Effector memory CD8-positive, alpha-beta T cell (primary cell): ENCODE measurements around the gene BLOC1S4.

Source experiments
- ATAC-seq: fragments of 150-1000 bp; cut with Tn5 transposase; replicated peaks from 2 replicates; pipeline ENCODE4 v1.10.0; 2021; ENCODE audit warnings: mild to moderate bottlenecking, moderate library complexity
- DNase-seq, 3 experiments: peaks; one replicate each; pipeline ENCODE4 v3.0.0; 2021
- H3K27ac Mint-ChIP-seq, 2 donors: one replicate each; pipeline ENCODE4 v1.8.0; 2022; ENCODE audit warnings: mild to moderate bottlenecking in 2 of 2, mixed read lengths in 2 of 2, moderate library complexity in 2 of 2
- H3K27me3 Mint-ChIP-seq, 2 donors: one replicate each; pipeline ENCODE4 v1.8.0; 2022; ENCODE audit warnings: mixed read lengths in 2 of 2
- H3K36me3 Mint-ChIP-seq: one replicate; pipeline ENCODE4 v1.8.0; 2022; ENCODE audit warnings: mild to moderate bottlenecking, moderate library complexity, mixed read lengths; ENCODE audit not compliant: insufficient read depth
- H3K4me1 Mint-ChIP-seq, 2 donors: one replicate each; pipeline ENCODE4 v1.8.0; 2022; ENCODE audit warnings: low read depth in 2 of 2, mixed read lengths in 2 of 2
- H3K4me3 Mint-ChIP-seq, 2 donors: one replicate each; pipeline ENCODE4 v1.8.0; 2022; ENCODE audit warnings: mild to moderate bottlenecking in 2 of 2, mixed read lengths in 2 of 2, moderate library complexity in 2 of 2
- H3K9me3 Mint-ChIP-seq, 2 donors: one replicate each; pipeline ENCODE4 v1.8.0; 2022; ENCODE audit warnings: mixed read lengths in 2 of 2

BLOC1S4 gene

DNA sequence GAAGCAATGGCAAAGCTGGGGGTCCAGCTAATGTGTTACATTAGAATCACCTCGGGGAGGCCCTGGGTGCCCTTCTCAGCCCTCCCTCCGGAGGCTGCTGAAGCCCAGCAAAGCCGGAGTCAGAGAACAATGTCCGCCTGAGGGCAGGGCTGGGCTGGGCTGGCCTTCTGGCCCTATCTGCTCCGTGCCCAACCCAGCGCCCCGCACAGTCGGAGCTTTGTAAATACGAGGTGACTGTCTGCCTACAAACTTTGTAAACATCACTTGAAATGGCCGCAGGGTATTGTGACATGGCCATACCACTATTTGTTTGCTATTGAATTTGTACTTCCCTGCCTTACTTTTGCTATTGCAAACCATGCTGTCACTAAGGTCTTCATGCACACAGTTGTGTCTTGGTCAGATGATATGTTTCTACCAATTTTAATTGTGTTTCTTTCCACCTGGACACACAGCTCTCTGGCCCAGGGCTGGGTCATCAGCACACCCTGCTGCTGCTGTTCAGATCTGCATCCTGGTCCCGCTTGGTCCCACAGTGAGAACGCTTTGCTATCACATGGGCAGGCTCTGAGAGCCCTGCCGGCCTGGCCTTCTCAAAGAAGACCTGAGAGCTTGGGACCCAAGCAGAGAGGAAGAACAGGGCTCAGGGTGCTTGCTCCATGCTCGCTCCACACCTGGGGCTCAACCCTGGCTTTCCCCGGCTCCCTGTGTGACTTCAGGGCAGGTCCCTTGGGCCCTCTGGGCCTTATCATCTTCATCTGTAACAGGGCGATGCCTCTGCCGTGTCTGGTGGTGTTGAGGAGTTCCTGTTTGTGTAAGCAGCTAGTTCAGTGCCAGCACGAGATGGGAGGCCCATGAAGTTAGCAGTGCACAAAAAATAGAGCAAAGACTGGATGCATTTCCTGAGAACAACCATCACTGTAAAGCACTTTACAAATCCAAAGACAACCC lies 20.0 kb upstream of the BLOC1S4 start:
- H3K4me1 Mint-ChIP-seq = peaks cover 69 to 73% of the 10 kb centered on the region in 2 donors
- no peaks in the 10 kb centered on the region for H3K9me3 Mint-ChIP-seq
- no peaks in the 10 kb centered on the region for H3K27me3 Mint-ChIP-seq
- DNase-seq (peak; percentile 47 to 59 (median 52)), ATAC-seq (peak; percentile 85)
- peak overlapping the region; percentile 66 to 68 for H3K4me3 Mint-ChIP-seq
- peaks cover 14% of the 10 kb centered on the region for H3K36me3 Mint-ChIP-seq
- peak overlapping the region; percentile 93 to 98 for H3K27ac Mint-ChIP-seq

GRCh38 chr4:6696611-6697010 lies 19.4 kb upstream of the BLOC1S4 start:
- peak; percentile 58 for ATAC-seq
- H3K4me3 Mint-ChIP-seq = peak overlapping the region; percentile 66 to 68
- H3K27ac Mint-ChIP-seq = peak overlapping the region; percentile 93 to 98

DNA sequence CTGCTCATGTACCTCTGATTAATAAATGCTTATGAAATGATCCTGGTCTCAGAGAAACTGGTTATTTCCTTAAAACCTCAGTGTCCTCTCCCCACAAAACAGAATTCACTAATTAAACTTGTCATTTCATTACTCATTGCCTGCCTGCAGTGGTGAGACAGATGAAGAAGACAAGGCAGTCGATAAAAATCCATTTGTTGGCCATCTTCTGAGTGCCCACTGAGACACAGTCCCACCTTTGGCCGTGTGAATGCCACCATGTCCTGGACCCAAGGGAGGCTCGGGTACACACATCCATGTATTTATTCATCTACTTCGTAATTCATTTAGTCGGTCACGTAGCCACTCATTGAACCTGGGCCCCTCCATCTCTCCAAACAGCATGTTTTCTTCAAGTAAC lies 18.8 kb upstream of the BLOC1S4 start:
- Mint-ChIP-seq H3K9me3 (no peaks in the 10 kb centered on the region), H3K27me3 (no peaks in the 10 kb centered on the region), H3K4me3 (peak overlapping the region; percentile 66 to 68), H3K36me3 (peaks cover 11% of the 10 kb centered on the region), H3K27ac (peak overlapping the region; percentile 93 to 98), H3K4me1 (peaks cover 65 to 68% of the 10 kb centered on the region in 2 donors)
- DNase-seq = no peak
- no peak for ATAC-seq

More at GRCh38 chr4:6696611-6697010, 19.4 kb upstream of the BLOC1S4 start:
- no peaks in the 10 kb centered on the region for H3K27me3 Mint-ChIP-seq
- H3K4me1 Mint-ChIP-seq = peaks cover 66 to 67% of the 10 kb centered on the region in 2 donors
- H3K36me3 Mint-ChIP-seq = peaks cover 11% of the 10 kb centered on the region
- no peaks in the 10 kb centered on the region for H3K9me3 Mint-ChIP-seq
- no peak for DNase-seq

DNA sequence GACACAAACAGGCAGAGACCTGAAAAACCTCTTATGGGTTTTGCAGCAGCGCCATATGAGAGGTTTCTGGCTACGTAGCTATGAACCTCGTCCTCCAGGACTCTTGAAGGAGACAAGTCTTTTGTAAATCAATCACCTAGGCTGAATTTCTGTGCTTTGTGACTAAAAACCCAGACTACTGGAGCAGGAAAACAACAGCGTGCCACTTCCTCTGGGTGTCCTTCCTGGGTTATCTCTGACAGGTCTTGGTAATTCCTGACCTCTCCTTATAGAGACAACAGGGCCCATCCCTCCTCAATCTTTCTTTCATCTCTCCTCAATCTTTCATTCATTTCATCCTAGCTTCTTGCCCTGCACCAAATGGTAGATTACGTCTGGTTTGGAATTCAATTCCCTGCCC lies 16.6 kb upstream of the BLOC1S4 start:
- no peaks in the 10 kb centered on the region for H3K9me3 Mint-ChIP-seq

DNA sequence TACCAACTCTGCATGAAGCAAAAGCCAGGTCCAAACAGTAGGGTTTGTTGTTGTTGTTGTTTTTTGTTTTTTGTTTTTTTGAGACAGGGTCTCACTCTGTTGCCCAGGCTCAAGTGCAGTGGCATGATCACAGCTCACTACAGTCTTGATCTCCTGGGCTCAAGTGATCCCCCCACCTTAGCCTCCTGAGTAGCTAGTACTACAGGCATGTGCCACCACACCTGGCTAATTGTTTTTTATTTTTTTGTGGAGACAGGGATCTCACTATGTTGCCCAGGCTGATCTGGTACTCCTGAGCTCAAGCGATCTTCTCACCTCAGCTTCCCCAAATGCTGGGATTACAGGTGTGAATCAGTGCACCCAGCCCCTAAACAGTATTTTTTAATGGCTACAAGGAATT lies 16.1 kb upstream of the BLOC1S4 start:
- DNase-seq (no peak), ATAC-seq (no peak)
- peak overlapping the region; percentile 11 to 26 for H3K4me3 Mint-ChIP-seq
- H3K27me3 Mint-ChIP-seq = no peaks in the 10 kb centered on the region
- peak overlapping the region; percentile 89 to 98 for H3K27ac Mint-ChIP-seq
- peaks cover 14% of the 10 kb centered on the region for H3K36me3 Mint-ChIP-seq
- H3K9me3 Mint-ChIP-seq = no peaks in the 10 kb centered on the region
- peaks cover 54 to 60% of the 10 kb centered on the region in 2 donors for H3K4me1 Mint-ChIP-seq

More for the DNA sequence above, 16.6 kb upstream of the BLOC1S4 start:
- Mint-ChIP-seq H3K36me3 (peaks cover 14% of the 10 kb centered on the region), H3K27me3 (no peaks in the 10 kb centered on the region), H3K4me3 (peak overlapping the region; percentile 11 to 55), H3K27ac (peak overlapping the region; percentile 89 to 98), H3K4me1 (peaks cover 54 to 60% of the 10 kb centered on the region in 2 donors)
- DNase-seq (no peak), ATAC-seq (no peak)

GRCh38 chr4:6701371-6701770 lies 14.6 kb upstream of the BLOC1S4 start:
- peaks cover 50 to 59% of the 10 kb centered on the region in 2 donors for H3K4me1 Mint-ChIP-seq
- H3K27ac Mint-ChIP-seq = peak overlapping the region in 1 of 2 donors; percentile 81
- no peaks in the 10 kb centered on the region for H3K27me3 Mint-ChIP-seq
- no peak overlapping the region for H3K4me3 Mint-ChIP-seq
- DNase-seq (peak in 2 of 3 experiments; percentile 25 to 33), ATAC-seq (no peak)
- peaks cover 13% of the 10 kb centered on the region for H3K36me3 Mint-ChIP-seq
- no peaks in the 10 kb centered on the region for H3K9me3 Mint-ChIP-seq

DNA sequence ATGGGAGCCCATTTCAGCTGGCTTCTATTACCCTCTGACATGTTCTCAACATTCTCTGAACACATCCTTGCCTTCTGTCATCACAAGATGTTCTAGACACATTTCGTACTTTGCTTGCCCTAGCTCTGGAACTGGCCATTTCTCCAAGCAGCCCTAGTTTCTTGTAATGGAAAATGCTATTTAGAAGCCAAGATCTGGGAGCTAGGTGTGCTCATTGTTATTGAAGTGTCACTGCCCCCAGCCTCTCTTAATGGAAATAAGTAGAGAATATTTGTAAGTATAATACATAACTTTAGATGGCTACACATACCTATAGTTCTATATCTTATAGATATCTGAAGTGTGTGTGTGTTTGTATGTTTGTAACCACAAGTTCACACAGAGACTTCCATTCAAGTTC lies 13.2 kb upstream of the BLOC1S4 start:
- no peaks in the 10 kb centered on the region for H3K27me3 Mint-ChIP-seq
- H3K4me3 Mint-ChIP-seq = no peak overlapping the region
- H3K9me3 Mint-ChIP-seq = no peaks in the 10 kb centered on the region
- peaks cover 51 to 61% of the 10 kb centered on the region in 2 donors for H3K4me1 Mint-ChIP-seq
- ATAC-seq = no peak
- H3K27ac Mint-ChIP-seq = no peak overlapping the region
- H3K36me3 Mint-ChIP-seq = peaks cover 23% of the 10 kb centered on the region
- no peak for DNase-seq

GRCh38 chr4:6703786-6704185 lies 12.2 kb upstream of the BLOC1S4 start:
- Mint-ChIP-seq H3K27me3 (no peaks in the 10 kb centered on the region), H3K4me3 (no peak overlapping the region), H3K4me1 (peaks cover 55 to 64% of the 10 kb centered on the region in 2 donors), H3K36me3 (peaks cover 33% of the 10 kb centered on the region), H3K9me3 (no peaks in the 10 kb centered on the region), H3K27ac (peak overlapping the region in 1 of 2 donors; percentile 6)
- no peak for ATAC-seq
- DNase-seq = no peak

DNA sequence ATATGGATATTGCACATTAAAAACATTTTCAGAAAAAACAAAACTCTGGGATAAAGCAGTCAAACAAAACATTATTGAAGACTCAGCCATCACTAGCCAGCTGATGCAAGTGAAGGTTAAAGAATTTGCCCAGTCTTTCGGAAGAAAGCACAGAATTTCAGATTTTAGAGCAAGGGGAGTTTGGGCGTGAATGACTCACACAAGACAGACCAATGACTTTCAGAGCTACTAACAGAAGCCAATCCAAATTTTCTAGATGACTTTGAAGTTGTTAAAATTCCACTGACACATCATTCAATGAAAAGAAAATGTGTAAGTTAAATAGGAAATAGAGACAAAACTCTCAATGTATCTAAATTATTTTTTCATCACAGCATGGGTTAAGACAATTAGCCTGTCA lies 10.3 kb upstream of the BLOC1S4 start:
- no peaks in the 10 kb centered on the region for H3K9me3 Mint-ChIP-seq
- peak overlapping the region in 1 of 2 donors; percentile 47 for H3K27ac Mint-ChIP-seq
- H3K27me3 Mint-ChIP-seq = no peaks in the 10 kb centered on the region
- peaks cover 42% of the 10 kb centered on the region for H3K36me3 Mint-ChIP-seq
- H3K4me3 Mint-ChIP-seq = peak overlapping the region in 1 of 2 donors; percentile 33
- H3K4me1 Mint-ChIP-seq = peaks cover 54 to 68% of the 10 kb centered on the region in 2 donors
- no peak for ATAC-seq
- no peak for DNase-seq

GRCh38 chr4:6706173-6706572 lies 9.8 kb upstream of the BLOC1S4 start:
- Mint-ChIP-seq H3K4me1 (peaks cover 55 to 71% of the 10 kb centered on the region in 2 donors), H3K27ac (peak overlapping the region in 1 of 2 donors; percentile 47), H3K4me3 (peak overlapping the region in 1 of 2 donors; percentile 99), H3K9me3 (no peaks in the 10 kb centered on the region), H3K27me3 (no peaks in the 10 kb centered on the region), H3K36me3 (peaks cover 40% of the 10 kb centered on the region)
- no peak for ATAC-seq
- DNase-seq = no peak

DNA sequence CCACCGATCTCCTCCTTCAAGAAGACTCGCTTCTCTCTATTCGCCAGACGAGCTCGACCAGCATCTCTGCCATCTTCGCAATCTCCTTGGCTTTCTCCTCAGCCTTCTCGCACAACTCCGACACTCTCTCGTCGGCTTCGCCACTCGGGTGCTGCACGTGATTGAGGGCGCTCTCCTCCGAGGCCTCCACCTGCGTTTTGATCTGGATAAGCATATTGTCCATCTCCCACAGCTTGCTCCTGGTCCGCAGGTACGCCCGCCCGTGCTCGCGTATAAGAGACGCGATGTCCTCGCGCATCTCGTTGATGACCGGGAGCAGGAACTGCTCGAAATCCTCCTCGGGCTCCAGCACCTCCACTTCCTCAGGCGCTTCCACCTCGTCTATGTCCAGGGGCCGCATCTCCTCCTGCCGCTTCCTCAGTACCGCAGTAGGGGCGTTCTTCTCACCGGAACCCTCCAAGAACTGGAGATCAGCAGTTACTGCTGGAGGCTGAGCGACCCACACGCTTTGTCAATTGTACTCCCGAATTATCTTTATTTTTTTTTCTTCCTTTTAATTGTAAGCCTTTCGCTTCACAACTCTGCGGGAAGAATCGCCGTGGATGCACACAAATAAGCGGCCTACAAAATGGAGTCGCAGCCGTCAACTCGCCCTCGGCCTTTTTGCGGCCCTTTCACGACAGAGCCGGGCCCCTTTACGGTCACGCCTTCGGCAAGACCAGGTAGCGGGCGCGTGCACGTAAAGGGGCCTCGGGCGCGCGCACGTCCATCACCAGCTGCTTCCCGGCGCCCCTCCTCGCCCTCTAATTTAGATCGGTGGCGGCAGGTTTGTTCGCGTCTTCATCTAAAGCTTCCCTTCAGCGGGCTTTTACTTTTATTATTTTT lies 6.5 kb upstream of the BLOC1S4 start, which contains the start of gene MRFAP1L1:
MRFAP1L1 (minus strand) TSS at position 636 of the 885 bp plus-strand sequence; CDS start at position 400, 236 bp downstream.
- Mint-ChIP-seq H3K27me3 (no peaks in the 10 kb centered on the region), H3K4me3 (peak within 1 kb of the TSS; percentile 90 to 99), H3K36me3 (peaks cover 37% of the 10 kb centered on the region), H3K27ac (peak within 1 kb of the TSS; percentile 98 to 99), H3K9me3 (no peaks in the 10 kb centered on the region), H3K4me1 (peaks cover 45 to 61% of the 10 kb centered on the region in 2 donors)
- DNase-seq (peak; percentile 96 to 97 (median 97)), ATAC-seq (peak; percentile 86)

- Mint-ChIP-seq H3K27me3 (no peaks in the 10 kb centered on the region), H3K4me3 (peak overlapping the region; percentile 90 to 99), H3K4me1 (peaks cover 38 to 53% of the 10 kb centered on the region in 2 donors), H3K36me3 (peaks cover 37% of the 10 kb centered on the region), H3K27ac (peak overlapping the region; percentile 98 to 99), H3K9me3 (no peaks in the 10 kb centered on the region)
- no peak for ATAC-seq
- no peak for DNase-seq
Measured at GRCh38 chr4:6710282-6710681, 5.7 kb upstream of the BLOC1S4 start.

DNA sequence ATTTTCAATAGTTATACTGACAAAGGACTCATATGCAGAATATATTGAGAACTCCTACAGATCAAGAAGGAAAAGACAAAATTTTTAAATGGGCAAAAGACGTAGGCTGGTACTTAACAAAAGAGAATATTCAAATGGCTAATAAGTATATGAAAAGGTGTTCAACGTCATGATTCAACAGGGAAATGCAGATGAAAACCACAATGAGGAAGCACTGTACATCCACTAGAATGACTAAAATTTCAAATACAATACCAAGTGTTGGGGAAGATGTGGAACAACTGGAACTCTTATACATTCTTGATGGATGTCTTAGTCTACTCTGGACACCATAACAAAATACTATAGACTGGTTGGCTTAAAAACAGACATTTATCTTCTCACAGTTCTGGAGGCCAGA lies 5.0 kb upstream of the BLOC1S4 start:
- Mint-ChIP-seq H3K27ac (no peak overlapping the region), H3K27me3 (no peaks in the 10 kb centered on the region), H3K4me1 (peaks cover 40 to 54% of the 10 kb centered on the region in 2 donors), H3K36me3 (peaks cover 37% of the 10 kb centered on the region), H3K9me3 (no peaks in the 10 kb centered on the region), H3K4me3 (peak overlapping the region in 1 of 2 donors; percentile 46)
- ATAC-seq (no peak), DNase-seq (no peak)
